OCI-LY1 (cell line): ENCODE data around the gene FAM43A.

Experiments
- CTCF ChIP-seq: fragments of 200-600 bp; sonication (generic), shearing (Covaris generic); IDR thresholded peaks from 2 replicates; pipeline ENCODE4 v1.5.1; 2017; ENCODE audit warnings: mild to moderate bottlenecking, antibody characterized with exemption, low read length, moderate library complexity, mixed read lengths
- EZH2 ChIP-seq: fragments of 200-600 bp; sonication (generic), shearing (Covaris generic); IDR thresholded peaks from 2 replicates; pipeline ENCODE4 v1.8.0; 2017; ENCODE audit warnings: borderline replicate concordance, mixed run types, mild to moderate bottlenecking, antibody characterized with exemption, low read length, moderate library complexity, mixed read lengths

- TF ChIP-seq CTCF (no peak), EZH2 (no peak)
These were observed 47.9 kb upstream of the FAM43A start for GRCh38 chr3:194637541-194638400.
